ENCODE data around the gene LYRM4. TPM values are rescaled to one million over a fixed set of nuclear protein-coding genes. Genes with fewer than 3 reads are reported as not detected.

The LYRM4 gene
- total and polyA plus RNA-seq, 8 donors = 8.7 to 14.9 (median 12.6) TPM

GRCh38 chr6:5249451-5250122 is 11.2 kb downstream of the LYRM4 start:
- Histone ChIP-seq H3K4me1 (peaks cover 0 to 20% (median 0%) of the 10 kb centered on the region in 3 donors), H3K4me3 (no peak overlapping the region), H3K27ac (no peak overlapping the region), H3K27me3 (no peaks in the 10 kb centered on the region), H3K9me3 (no peaks in the 10 kb centered on the region), H3K36me3 (no peaks in the 10 kb centered on the region)
- WGBS, 2 donors = 65 to 68% methylated on average over 5 of the region's 5 CpGs
- intact Hi-C loops (cut with DNase I) = no loop called here
- FAIRE-seq (no peak), DNase-seq (no peak), ATAC-seq (no peak)
- no peak for TF ChIP-seq CTCF (IDR thresholded peaks at IDR 0.05)

GRCh38 chr6:5248302-5249098 is 12.2 kb downstream of the LYRM4 start:
- TF ChIP-seq CTCF (IDR thresholded peaks at IDR 0.05) = no peak
- 73 to 80% methylated on average over 9 of the region's 9 CpGs for WGBS, 2 donors
- ATAC-seq = no peak
- Histone ChIP-seq H3K4me3 (no peak overlapping the region), H3K36me3 (no peaks in the 10 kb centered on the region), H3K27ac (no peak overlapping the region), H3K27me3 (no peaks in the 10 kb centered on the region), H3K4me1 (peaks cover 0 to 20% (median 0%) of the 10 kb centered on the region in 3 donors), H3K9me3 (no peaks in the 10 kb centered on the region)
- no peak for FAIRE-seq
- intact Hi-C loops (cut with DNase I) = no loop called here
- no peak for DNase-seq

- no peaks in the 10 kb centered on the region for H3K9me3 ChIP-seq
- no peaks in the 10 kb centered on the region for H3K27me3 ChIP-seq
- WGBS, 2 donors = 90 to 96% methylated on average over 2 of the region's 2 CpGs
- ATAC-seq (no peak), FAIRE-seq (no peak), DNase-seq (no peak)
- H3K4me3 ChIP-seq = no peak overlapping the region
- H3K4me1 ChIP-seq = peaks cover 0 to 20% (median 0%) of the 10 kb centered on the region in 3 donors
- intact Hi-C loops (cut with DNase I) = no loop called here
- H3K36me3 ChIP-seq = no peaks in the 10 kb centered on the region
- no peak overlapping the region for H3K27ac ChIP-seq
- no peak for TF ChIP-seq CTCF (IDR thresholded peaks at IDR 0.05)
Measured at GRCh38 chr6:5247201-5247600, 13.5 kb downstream of the LYRM4 start.

GRCh38 chr6:5246141-5247097 is 14.3 kb downstream of the LYRM4 start:
- 87 to 91% methylated on average over 13 of the region's 13 CpGs for WGBS, 2 donors
- Histone ChIP-seq H3K36me3 (no peaks in the 10 kb centered on the region), H3K9me3 (no peaks in the 10 kb centered on the region), H3K27me3 (no peaks in the 10 kb centered on the region), H3K27ac (no peak overlapping the region), H3K4me3 (no peak overlapping the region), H3K4me1 (peaks cover 0 to 20% (median 0%) of the 10 kb centered on the region in 3 donors)
- TF ChIP-seq CTCF (IDR thresholded peaks at IDR 0.05) = no peak
- intact Hi-C loops (cut with DNase I) = no loop called here
- ATAC-seq = no peak
- no peak for DNase-seq
- FAIRE-seq = no peak
